HG02938 (cell line): Measurements from ENCODE around the gene CAPN13.

ENCODE experiments used
- ATAC-seq: cut with Tn5 transposase; IDR thresholded peaks from one replicate; pipeline ENCODE4 v1.9.1; 2021; ENCODE audit warnings: mild to moderate bottlenecking, moderate library complexity; ENCODE audit not compliant: unreplicated experiment

The CAPN13 gene

GRCh38 chr2:30786923-30787685 is 20.1 kb downstream of the CAPN13 start:
- no peak for ATAC-seq

GRCh38 chr2:30784682-30785081 is 22.6 kb downstream of the CAPN13 start:
- ATAC-seq = no peak

GRCh38 chr2:30781961-30782533 is 25.2 kb downstream of the CAPN13 start:
- no peak for ATAC-seq

- no peak for ATAC-seq
Observed at GRCh38 chr2:30781451-30781850, 25.8 kb downstream of the CAPN13 start.

- no peak for ATAC-seq
Observed at GRCh38 chr2:30780776-30781330, 26.4 kb downstream of the CAPN13 start.

GRCh38 chr2:30778611-30779010 is 28.6 kb downstream of the CAPN13 start:
- ATAC-seq = no peak

- ATAC-seq = no peak
Observed at GRCh38 chr2:30777661-30778505, 29.4 kb downstream of the CAPN13 start.

GRCh38 chr2:30776831-30777635 is 30.2 kb downstream of the CAPN13 start:
- ATAC-seq = no peak

- ATAC-seq = no peak
Observed at GRCh38 chr2:30775833-30776232, 31.4 kb downstream of the CAPN13 start.

- ATAC-seq = no peak
Observed at GRCh38 chr2:30772021-30772705, 35.1 kb downstream of the CAPN13 start.

- ATAC-seq = no peak
Observed at GRCh38 chr2:30770816-30771576, 36.2 kb downstream of the CAPN13 start.

- ATAC-seq = no peak
Observed at GRCh38 chr2:30769891-30770462, 37.3 kb downstream of the CAPN13 start.

GRCh38 chr2:30769481-30769780 is 37.8 kb downstream of the CAPN13 start:
- ATAC-seq = no peak

- no peak for ATAC-seq
Observed at GRCh38 chr2:30768708-30769480, 38.4 kb downstream of the CAPN13 start.

GRCh38 chr2:30768036-30768686 is 39.1 kb downstream of the CAPN13 start:
- ATAC-seq = no peak

- ATAC-seq = no peak
Observed at GRCh38 chr2:30766666-30767065, 40.6 kb downstream of the CAPN13 start.

- ATAC-seq = no peak
Observed at GRCh38 chr2:30765876-30766470, 41.3 kb downstream of the CAPN13 start.

- ATAC-seq = no peak
Observed at GRCh38 chr2:30765191-30765590, 42.1 kb downstream of the CAPN13 start.
